HEK293 (cell line): ENCODE results near the gene CLIP4.

Experiments used
- FEZF1 ChIP-seq: fragments of 450-650 bp; formaldehyde crosslinking; IDR thresholded peaks from 2 replicates; pipeline ENCODE4 v1.5.1; 2016; ENCODE audit warnings: missing biosample characterization, missing genetic modification characterization
- SP2 ChIP-seq: fragments of 450-650 bp; formaldehyde crosslinking; IDR thresholded peaks from 2 replicates; pipeline ENCODE4 v1.5.1; 2016; ENCODE audit warnings: missing biosample characterization, missing genetic modification characterization
- ZBTB1 ChIP-seq: fragments of 450-650 bp; formaldehyde crosslinking; IDR thresholded peaks from 2 replicates; pipeline ENCODE4 v1.5.1; 2016; ENCODE audit warnings: missing biosample characterization, missing genetic modification characterization
- ZNF394 ChIP-seq: fragments of 450-650 bp; formaldehyde crosslinking; IDR thresholded peaks from 2 replicates; pipeline ENCODE4 v1.5.1; 2016; ENCODE audit warnings: missing biosample characterization, missing genetic modification characterization, mild to moderate bottlenecking, moderate library complexity, borderline replicate concordance
- TF ChIP-seq, protein P1 (sequence below): fragments of 450-650 bp; formaldehyde crosslinking; IDR thresholded peaks from 2 replicates; pipeline ENCODE4 v1.5.1; 2016; ENCODE audit warnings: missing biosample characterization, missing genetic modification characterization
- TF ChIP-seq, protein P2 (sequence below): fragments of 450-650 bp; formaldehyde crosslinking; IDR thresholded peaks from 2 replicates; pipeline ENCODE4 v1.5.1; 2016; ENCODE audit warnings: missing biosample characterization, missing genetic modification characterization, borderline replicate concordance

DNA sequence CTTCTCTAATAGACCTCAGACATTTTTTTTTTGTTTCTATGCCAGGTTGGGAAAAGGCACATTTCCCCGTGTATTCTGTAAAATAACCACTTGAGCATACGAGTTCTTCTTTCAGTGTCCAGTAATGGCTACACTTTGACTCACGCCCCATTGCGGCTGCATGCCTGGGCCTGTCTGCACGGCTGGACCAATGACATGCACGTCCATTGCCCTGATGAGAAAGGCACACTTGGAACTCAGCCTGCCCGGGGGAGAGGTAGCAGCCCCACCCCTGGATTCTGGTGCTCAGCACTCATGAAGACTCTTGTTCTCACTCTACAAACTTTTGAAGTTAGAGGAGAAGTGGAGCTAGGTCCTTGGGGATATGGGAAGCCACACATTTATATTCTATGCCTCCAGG lies 46.7 kb upstream of the CLIP4 start:
- TF ChIP-seq, protein P1, sequence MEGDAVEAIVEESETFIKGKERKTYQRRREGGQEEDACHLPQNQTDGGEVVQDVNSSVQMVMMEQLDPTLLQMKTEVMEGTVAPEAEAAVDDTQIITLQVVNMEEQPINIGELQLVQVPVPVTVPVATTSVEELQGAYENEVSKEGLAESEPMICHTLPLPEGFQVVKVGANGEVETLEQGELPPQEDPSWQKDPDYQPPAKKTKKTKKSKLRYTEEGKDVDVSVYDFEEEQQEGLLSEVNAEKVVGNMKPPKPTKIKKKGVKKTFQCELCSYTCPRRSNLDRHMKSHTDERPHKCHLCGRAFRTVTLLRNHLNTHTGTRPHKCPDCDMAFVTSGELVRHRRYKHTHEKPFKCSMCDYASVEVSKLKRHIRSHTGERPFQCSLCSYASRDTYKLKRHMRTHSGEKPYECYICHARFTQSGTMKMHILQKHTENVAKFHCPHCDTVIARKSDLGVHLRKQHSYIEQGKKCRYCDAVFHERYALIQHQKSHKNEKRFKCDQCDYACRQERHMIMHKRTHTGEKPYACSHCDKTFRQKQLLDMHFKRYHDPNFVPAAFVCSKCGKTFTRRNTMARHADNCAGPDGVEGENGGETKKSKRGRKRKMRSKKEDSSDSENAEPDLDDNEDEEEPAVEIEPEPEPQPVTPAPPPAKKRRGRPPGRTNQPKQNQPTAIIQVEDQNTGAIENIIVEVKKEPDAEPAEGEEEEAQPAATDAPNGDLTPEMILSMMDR (tag by site-specific recombination) = no peak
- no peak for TF ChIP-seq FEZF1
- no peak for TF ChIP-seq SP2
- no peak for TF ChIP-seq ZNF394 (tag by site-specific recombination)
- TF ChIP-seq ZBTB1 (tag by site-specific recombination) = no peak
- TF ChIP-seq, protein P2, sequence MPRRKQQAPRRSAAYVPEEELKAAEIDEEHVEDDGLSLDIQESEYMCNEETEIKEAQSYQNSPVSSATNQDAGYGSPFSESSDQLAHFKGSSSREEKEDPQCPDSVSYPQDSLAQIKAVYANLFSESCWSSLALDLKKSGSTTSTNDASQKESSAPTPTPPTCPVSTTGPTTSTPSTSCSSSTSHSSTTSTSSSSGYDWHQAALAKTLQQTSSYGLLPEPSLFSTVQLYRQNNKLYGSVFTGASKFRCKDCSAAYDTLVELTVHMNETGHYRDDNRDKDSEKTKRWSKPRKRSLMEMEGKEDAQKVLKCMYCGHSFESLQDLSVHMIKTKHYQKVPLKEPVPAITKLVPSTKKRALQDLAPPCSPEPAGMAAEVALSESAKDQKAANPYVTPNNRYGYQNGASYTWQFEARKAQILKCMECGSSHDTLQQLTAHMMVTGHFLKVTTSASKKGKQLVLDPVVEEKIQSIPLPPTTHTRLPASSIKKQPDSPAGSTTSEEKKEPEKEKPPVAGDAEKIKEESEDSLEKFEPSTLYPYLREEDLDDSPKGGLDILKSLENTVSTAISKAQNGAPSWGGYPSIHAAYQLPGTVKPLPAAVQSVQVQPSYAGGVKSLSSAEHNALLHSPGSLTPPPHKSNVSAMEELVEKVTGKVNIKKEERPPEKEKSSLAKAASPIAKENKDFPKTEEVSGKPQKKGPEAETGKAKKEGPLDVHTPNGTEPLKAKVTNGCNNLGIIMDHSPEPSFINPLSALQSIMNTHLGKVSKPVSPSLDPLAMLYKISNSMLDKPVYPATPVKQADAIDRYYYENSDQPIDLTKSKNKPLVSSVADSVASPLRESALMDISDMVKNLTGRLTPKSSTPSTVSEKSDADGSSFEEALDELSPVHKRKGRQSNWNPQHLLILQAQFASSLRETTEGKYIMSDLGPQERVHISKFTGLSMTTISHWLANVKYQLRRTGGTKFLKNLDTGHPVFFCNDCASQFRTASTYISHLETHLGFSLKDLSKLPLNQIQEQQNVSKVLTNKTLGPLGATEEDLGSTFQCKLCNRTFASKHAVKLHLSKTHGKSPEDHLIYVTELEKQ (tag by site-specific recombination) = no peak
